ENCODE measurements around the gene NCAM1.

NCAM1 gene

DNA sequence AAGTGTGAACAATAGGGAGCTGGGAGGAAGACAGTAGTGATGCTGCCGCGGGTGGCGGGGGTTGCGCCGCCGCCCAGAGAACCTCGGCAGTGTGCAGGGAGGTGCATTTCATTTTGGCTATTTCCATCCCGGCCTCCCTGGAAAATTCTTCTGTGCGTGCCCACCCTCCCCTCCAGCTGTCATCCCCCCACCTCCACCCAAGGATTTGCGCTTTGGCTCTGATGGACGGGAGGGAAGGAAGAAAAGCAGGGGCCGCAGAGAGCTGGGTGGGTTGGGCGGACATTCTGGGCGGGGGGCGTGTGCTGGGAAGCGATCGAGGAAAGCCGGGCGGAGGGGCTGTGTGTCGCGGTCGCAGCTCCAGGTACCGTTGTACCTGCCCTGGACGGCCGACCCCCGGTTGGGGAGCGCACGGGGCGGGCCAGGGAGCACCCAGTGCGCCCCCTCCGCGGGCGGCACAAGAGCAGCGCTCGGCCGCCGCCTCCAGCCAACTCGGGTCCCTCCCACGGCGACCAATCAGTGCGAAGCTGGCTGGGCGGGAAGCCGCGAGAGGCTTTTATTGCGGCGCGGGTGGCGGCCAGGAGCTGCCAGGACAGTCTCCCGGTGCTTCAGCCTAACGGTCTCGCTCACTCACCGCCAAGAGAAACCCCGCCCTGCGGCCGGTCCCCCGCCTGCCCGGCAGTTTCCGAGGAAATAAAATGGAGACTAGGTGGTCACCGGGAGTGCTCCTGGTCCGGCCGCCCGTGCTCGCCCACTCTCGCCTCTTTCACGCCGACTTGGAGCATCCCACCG lies 1.6 kb downstream of the NCAM1 start:
- Mint-ChIP-seq H3K4me1 (peaks cover 20% of the 10 kb centered on the region), H3K27ac (no peak overlapping the region), H3K4me3 (peak overlapping the region; percentile 70), H3K36me3 (peaks cover 5% of the 10 kb centered on the region), H3K27me3 (peaks cover 72% of the 10 kb centered on the region), H3K9me3 (peaks cover 4% of the 10 kb centered on the region)
- ATAC-seq, result no peak

DNA sequence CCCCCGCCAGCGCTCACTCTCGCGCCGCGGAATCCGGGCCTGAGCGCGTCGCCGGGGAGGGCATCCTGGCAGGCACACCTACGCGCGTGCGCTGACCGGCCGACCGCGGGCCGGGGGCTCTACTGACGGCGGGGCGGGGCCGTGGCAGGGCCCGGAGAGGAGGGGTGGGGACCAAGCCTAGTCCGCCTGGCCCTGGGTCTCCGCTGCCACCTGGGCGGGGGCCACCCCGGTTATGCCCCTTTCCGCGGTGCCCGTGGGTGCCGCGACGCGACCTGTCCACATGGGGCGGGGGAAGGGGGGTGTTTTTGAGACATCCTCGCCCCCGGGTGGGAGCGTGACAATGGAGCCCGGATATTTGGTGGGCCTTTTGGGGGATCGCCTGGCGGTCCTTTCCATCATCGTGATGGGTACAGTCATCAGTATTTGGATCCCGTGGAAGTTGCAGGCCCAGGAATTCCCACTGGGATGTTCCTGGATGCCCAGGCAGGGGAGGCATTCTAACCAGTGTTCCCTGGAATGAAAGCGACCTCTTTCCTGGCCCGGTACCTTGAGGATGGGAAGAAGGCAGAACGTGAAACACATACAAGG lies 2.2 kb downstream of the NCAM1 start:
- Mint-ChIP-seq H3K9me3 (peaks cover 2% of the 10 kb centered on the region), H3K36me3 (peaks cover 5% of the 10 kb centered on the region), H3K27ac (no peak overlapping the region), H3K4me3 (no peak overlapping the region), H3K27me3 (peaks cover 65% of the 10 kb centered on the region), H3K4me1 (peaks cover 20% of the 10 kb centered on the region)
- no peak for ATAC-seq

DNA sequence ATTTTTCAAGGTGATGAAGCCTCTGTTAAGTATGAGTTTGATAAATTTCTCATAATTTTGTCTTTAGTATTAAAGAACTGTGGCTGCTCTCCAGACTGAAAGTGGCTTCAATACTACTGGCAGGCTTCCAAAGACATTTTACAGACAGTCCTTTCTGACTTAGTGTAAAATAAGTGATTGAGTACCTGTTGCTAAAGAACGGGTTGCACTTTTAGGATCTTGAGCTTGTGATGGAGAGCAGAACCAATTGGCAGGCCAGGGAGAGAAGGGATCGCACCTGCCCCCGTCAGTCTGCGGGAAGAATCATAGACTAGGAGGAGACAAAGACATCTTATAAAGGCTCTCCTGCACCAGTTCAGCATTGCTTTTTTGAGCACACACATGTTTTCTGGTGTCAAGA lies 4.4 kb downstream of the NCAM1 start:
- H3K27ac Mint-ChIP-seq, result no peak overlapping the region
- H3K4me3 Mint-ChIP-seq, result no peak overlapping the region
- peaks cover 61% of the 10 kb centered on the region for H3K27me3 Mint-ChIP-seq
- no peak for ATAC-seq
- H3K36me3 Mint-ChIP-seq, result peaks cover 5% of the 10 kb centered on the region
- no peaks in the 10 kb centered on the region for H3K9me3 Mint-ChIP-seq
- peaks cover 20% of the 10 kb centered on the region for H3K4me1 Mint-ChIP-seq

DNA sequence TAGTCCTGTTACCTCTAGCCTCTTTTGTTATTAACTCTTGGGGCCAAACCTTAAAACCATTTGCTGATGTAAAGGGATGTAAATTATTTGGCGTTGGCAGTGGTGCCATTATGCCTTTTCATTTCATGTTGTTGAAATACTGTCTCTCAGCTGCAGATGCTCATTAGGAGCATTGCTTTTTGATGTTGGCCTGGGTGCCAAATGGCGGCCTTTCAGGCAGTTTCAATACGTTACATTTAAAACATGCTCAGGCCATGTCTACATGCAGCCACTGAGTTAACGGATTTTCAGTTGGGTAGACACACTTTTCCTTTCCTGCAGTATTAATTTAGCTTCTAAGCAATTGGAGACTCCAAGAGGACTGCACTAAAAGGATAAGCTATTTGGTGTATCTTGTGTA lies 5.3 kb downstream of the NCAM1 start:
- Mint-ChIP-seq H3K9me3 (no peaks in the 10 kb centered on the region), H3K27me3 (peaks cover 52% of the 10 kb centered on the region), H3K36me3 (peaks cover 5% of the 10 kb centered on the region), H3K4me1 (peaks cover 11% of the 10 kb centered on the region), H3K27ac (no peak overlapping the region), H3K4me3 (no peak overlapping the region)
- no peak for ATAC-seq

DNA sequence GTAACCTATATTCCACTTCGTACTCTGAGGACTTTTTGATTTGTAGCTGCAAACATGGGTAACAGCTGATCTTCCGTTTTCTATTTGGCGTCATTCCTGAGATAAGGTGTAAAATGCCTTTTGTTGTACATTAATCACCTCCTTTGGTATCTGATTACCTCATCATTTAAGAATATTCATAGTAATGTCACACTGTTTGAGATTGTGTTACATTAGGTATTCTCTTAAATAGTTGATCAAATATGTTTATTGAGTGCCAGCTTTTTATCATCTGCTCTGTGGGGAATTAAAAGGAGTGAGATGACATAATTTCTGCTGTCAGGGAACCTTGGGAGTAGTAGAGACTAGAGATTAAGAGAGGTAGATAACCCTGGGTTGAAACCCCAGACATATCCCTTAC lies 5.9 kb downstream of the NCAM1 start:
- H3K4me1 Mint-ChIP-seq, result peaks cover 6% of the 10 kb centered on the region
- peaks cover 3% of the 10 kb centered on the region for H3K36me3 Mint-ChIP-seq
- no peaks in the 10 kb centered on the region for H3K9me3 Mint-ChIP-seq
- no peak for ATAC-seq
- H3K27me3 Mint-ChIP-seq, result peaks cover 47% of the 10 kb centered on the region
- H3K4me3 Mint-ChIP-seq, result no peak overlapping the region
- H3K27ac Mint-ChIP-seq, result no peak overlapping the region

DNA sequence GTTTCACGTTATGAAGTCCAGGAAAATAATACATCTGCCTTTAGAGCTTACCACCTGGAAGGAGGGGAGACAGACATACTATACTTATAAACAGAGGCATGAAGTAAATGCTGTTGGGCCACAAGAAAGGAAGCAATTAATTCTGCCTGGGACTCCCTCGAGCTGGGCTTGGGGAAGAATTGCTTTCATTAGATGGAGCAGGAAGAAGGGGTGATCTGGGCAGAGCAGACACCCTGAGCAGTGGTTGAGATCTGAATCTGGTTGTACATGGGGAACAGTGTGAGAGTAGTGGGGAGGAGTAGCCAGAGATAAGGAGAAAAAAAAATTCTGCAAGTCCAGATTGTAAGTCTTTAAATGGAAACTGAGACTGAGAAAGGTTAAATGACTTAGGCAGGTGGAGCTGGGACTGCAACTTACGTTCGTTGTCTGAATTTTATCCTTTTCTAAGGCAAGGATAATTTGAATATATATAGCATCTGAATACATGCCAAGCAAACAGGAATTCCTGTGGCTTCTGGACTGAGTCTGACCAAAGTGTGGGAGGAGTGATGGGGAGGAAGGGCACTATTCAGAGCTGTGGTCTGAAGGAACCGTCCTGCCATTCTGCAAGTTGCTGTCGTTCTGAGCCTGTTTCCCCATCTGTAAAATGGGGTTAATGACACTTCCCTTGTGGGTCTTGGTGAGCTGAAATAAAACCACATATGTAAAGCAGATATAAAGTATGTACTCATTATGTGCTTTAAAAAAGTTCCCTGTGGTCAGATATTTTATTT lies 7.9 kb downstream of the NCAM1 start:
- no peaks in the 10 kb centered on the region for H3K36me3 Mint-ChIP-seq

DNA sequence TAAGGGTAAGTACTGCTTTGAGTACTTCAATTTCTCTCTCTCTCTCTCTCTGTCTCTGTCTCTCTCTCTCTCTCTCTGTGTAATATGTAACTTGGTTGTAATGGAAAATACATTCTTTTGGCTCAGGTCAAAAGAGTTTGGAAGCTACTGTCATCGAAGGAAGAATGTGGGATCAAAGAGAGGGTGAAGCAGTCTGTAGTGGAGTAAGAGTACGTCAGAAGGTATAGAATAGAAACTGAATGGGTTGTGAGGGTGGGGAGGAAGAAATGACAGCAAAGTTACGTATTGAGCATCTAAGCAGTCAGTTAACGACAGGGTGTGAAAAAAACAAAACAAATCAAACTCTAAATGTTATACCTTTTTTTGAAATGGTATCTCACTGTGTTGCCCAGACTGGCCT lies 10.0 kb downstream of the NCAM1 start:
- ATAC-seq, result no peak
- Mint-ChIP-seq H3K36me3 (no peaks in the 10 kb centered on the region), H3K27me3 (peaks cover 22% of the 10 kb centered on the region), H3K4me3 (no peak overlapping the region), H3K4me1 (no peaks in the 10 kb centered on the region), H3K9me3 (no peaks in the 10 kb centered on the region), H3K27ac (no peak overlapping the region)

More for the DNA sequence above, 7.9 kb downstream of the NCAM1 start:
- ATAC-seq, result no peak
- Mint-ChIP-seq H3K4me3 (no peak overlapping the region), H3K27me3 (peaks cover 38% of the 10 kb centered on the region), H3K9me3 (no peaks in the 10 kb centered on the region), H3K4me1 (no peaks in the 10 kb centered on the region), H3K27ac (no peak overlapping the region)

DNA sequence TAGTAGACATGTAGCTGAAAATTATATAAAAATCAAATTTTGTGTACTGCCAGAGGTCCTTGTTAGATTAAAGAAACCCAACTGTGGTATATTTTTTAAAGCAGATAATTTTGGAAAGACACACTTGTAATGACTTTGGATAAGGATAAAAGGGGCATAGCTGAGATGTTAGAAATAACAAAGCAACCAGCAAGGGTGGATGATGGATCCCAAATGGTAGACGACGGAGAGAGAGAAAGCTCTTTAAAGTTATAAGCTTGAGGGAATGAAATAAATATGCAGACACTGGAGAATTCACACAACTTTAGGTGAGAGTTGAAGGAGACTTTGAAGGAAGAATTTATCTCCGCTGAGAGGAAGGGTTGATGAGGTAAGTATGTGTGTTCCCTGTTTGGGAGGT lies 10.6 kb downstream of the NCAM1 start:
- no peak for ATAC-seq
- Mint-ChIP-seq H3K36me3 (no peaks in the 10 kb centered on the region), H3K4me3 (no peak overlapping the region), H3K27me3 (peaks cover 20% of the 10 kb centered on the region), H3K27ac (no peak overlapping the region), H3K4me1 (no peaks in the 10 kb centered on the region), H3K9me3 (no peaks in the 10 kb centered on the region)

DNA sequence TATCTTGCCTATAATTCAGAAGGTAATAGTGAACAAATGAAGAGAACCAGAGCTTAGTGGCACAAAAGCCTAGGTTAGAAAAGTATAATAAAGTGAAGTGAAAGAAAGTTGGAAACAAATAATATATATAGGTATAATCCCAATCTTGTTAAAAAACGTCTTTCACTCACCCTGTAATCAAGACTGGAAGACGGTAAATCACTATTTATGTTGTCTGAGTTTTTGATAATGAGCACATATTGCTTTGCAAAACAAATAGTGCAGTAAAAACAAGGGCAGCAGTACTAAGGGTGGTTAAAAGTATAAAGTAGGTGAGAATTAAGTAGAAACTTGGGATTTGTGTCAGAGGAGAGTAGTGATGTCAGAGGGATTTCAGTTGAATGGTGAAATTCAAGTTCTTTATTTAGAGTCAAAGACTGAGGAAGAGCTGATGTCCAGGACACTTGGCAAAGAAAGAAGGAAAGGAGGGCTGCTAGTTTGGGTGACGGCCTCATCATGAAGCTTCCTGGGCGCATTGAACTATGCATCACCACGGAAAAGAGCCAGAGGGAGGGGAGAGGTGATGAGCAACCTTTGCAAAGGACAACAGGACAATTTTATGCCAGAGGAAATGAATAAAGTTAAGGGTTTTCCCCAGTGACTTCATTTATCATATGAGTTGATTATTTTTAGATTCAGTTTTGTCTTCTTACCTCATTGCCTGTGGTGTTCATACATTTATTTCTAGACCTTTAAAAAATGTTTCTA lies 11.4 kb downstream of the NCAM1 start:
- H3K27ac Mint-ChIP-seq, result no peak overlapping the region
- H3K36me3 Mint-ChIP-seq, result no peaks in the 10 kb centered on the region
- no peaks in the 10 kb centered on the region for H3K9me3 Mint-ChIP-seq
- no peaks in the 10 kb centered on the region for H3K4me1 Mint-ChIP-seq
- peaks cover 14% of the 10 kb centered on the region for H3K27me3 Mint-ChIP-seq
- no peak for ATAC-seq
- H3K4me3 Mint-ChIP-seq, result no peak overlapping the region

DNA sequence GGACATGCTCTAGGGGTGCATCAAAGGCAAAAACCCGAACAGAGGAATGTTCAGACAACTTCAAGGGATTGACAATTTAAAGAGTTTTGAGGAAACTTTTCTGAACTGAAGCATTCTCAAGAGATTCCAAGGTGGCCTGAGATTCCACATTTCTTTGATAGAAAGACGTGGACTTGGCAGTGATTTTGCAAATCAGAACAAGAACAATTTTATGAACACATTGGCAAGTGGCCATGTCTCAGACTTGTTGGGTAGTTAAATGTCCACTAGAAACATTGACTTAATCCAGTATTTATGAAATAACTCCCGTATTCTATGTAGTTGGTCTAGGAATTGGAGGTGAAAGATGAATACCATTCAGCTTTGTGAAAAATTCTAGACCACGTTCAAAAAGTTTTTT lies 13.8 kb downstream of the NCAM1 start:
- no peaks in the 10 kb centered on the region for H3K4me1 Mint-ChIP-seq
- no peaks in the 10 kb centered on the region for H3K9me3 Mint-ChIP-seq
- H3K27me3 Mint-ChIP-seq, result no peaks in the 10 kb centered on the region
- no peak overlapping the region for H3K27ac Mint-ChIP-seq
- no peak overlapping the region for H3K4me3 Mint-ChIP-seq
- ATAC-seq, result no peak
- no peaks in the 10 kb centered on the region for H3K36me3 Mint-ChIP-seq

DNA sequence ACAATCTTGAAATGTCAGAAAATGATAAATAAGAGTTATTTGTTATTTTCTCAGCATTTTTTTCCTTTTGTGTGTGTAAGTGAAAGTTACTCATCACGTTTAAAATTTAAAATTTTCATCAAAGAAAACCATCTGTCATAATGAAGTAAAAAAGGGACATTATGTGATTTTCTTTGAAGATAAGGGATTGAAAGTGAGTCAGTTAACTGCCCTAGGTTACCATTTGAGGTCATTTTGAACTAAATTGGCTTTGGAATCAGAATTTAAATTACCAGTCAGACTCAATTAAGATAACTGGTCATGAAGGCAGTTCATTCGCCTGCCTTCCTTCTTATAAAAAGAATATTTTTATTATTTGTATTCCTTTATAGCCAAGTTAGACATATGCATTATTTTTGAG lies 14.3 kb downstream of the NCAM1 start:
- Mint-ChIP-seq H3K4me1 (no peaks in the 10 kb centered on the region), H3K27ac (no peak overlapping the region), H3K9me3 (no peaks in the 10 kb centered on the region), H3K4me3 (no peak overlapping the region), H3K36me3 (no peaks in the 10 kb centered on the region), H3K27me3 (no peaks in the 10 kb centered on the region)
- no peak for ATAC-seq

DNA sequence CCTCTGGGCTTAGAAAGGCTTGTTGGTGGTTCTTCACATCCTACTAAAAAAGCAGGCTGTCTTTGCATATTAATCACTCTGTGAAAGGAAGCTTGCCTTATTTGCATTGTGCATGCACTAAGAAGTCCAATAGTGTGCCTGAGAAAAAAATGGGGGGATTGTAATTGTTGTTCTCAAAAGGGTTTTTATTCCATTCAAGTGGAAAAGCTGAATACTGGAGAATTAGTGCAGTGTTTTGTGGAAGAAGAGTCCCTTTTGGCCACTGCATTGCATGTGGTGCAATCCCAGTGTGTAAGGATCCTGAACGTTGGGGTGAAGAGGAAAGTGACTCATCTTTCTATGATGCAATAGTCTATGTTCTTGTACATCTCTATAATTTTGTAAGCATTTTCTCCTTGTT lies 16.5 kb downstream of the NCAM1 start:
- Mint-ChIP-seq H3K36me3 (no peaks in the 10 kb centered on the region), H3K4me3 (no peak overlapping the region), H3K9me3 (peaks cover 4% of the 10 kb centered on the region), H3K27ac (no peak overlapping the region), H3K27me3 (no peaks in the 10 kb centered on the region), H3K4me1 (no peaks in the 10 kb centered on the region)
- no peak for ATAC-seq

DNA sequence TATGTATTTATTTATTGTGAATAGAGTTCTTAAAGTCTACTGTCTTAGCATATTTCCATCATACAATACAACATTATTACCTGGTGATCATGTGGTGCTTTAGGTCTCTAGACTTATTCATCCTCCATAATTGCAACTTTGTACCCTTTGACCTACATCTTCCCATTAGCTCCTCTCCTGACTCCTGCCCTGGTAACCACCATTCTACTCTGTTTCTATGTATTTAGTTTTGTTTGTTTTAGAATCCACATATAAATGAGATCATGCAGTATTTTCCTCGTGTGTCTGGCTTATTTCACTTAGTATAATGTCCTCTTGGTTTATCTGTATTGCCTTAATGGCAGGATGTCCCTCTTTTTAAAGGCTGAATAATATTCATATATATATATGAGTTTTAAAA lies 22.7 kb downstream of the NCAM1 start:
- no peaks in the 10 kb centered on the region for H3K36me3 Mint-ChIP-seq
- H3K9me3 Mint-ChIP-seq, result peaks cover 22% of the 10 kb centered on the region
- no peak overlapping the region for H3K4me3 Mint-ChIP-seq
- no peaks in the 10 kb centered on the region for H3K4me1 Mint-ChIP-seq
- ATAC-seq, result no peak
- H3K27ac Mint-ChIP-seq, result no peak overlapping the region
- peaks cover 1% of the 10 kb centered on the region for H3K27me3 Mint-ChIP-seq

DNA sequence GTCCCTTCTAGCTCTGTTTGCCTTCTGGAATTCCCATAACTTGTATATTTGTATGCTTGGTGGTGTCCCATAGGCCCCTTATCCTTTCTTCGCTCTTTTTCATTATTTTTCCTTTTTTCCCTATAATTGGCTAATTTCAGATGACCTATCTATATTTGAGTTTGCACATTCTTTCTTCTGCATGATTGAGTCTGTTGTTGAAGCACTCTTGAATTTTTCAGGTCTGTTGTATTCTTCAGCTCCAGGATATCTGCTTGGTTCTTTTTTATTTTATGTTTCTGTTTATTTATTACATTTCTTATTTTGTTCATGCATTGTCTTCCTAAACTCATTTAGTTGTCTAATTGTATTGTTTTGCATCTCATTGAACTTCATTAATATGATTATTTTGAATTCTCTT lies 28.0 kb downstream of the NCAM1 start:
- Mint-ChIP-seq H3K4me3 (no peak overlapping the region), H3K27ac (no peak overlapping the region), H3K9me3 (peaks cover 21% of the 10 kb centered on the region), H3K36me3 (no peaks in the 10 kb centered on the region), H3K4me1 (no peaks in the 10 kb centered on the region), H3K27me3 (peaks cover 9% of the 10 kb centered on the region)
- ATAC-seq, result no peak

DNA sequence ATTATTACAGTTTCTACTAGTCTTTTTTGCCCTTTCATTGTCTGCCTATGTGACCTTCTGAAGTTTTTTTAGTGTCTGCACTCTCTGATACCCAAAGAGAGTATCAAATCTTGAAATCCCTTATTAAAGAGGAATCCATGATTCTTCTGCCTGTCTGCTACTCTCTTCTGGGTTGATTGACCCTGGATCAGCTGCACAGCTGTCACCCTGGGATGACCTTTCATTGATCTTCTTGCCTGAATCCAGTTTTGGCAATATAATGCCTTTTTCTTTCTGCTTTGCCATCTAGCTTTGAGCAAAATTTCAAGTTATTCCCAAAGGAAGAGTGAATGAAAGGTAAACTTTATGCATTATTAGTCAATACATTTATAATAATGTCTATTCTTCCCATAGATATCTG lies 32.6 kb downstream of the NCAM1 start:
- Mint-ChIP-seq H3K9me3 (peaks cover 7% of the 10 kb centered on the region), H3K36me3 (no peaks in the 10 kb centered on the region), H3K4me1 (no peaks in the 10 kb centered on the region), H3K4me3 (no peak overlapping the region), H3K27me3 (peaks cover 8% of the 10 kb centered on the region), H3K27ac (no peak overlapping the region)
- ATAC-seq, result no peak

Data from stimulated activated memory B cell treated with anti-CD40 and anti-IgM and Interleukin-4, amounts not matched to agents 10 μg/mL and 1 μg/mL and 100 μg/mL, for 72 hours (primary cell).